Ectodermal cell (in vitro differentiated cells): ENCODE data around the gene ART5.
"Not testable (repeated sequence)": the region's sequence is repeated elsewhere in the genome, so short reads cannot be mapped to it uniquely, and the experiment has no call there.

ENCODE experiments used
- H3K27ac ChIP-seq: 2 replicates; pipeline ENCODE4 v1.7.0; 2013; ENCODE audit warnings: mild to moderate bottlenecking, low read depth, low read length; ENCODE audit not compliant: insufficient read depth, poor library complexity, severe bottlenecking
- H3K27me3 ChIP-seq: 2 replicates; pipeline ENCODE4 v1.7.0; 2013; ENCODE audit warnings: mild to moderate bottlenecking, low read length; ENCODE audit not compliant: insufficient read depth, control insufficient read depth, poor library complexity, severe bottlenecking
- H3K36me3 ChIP-seq: one replicate; pipeline ENCODE4 v1.7.0; 2013; ENCODE audit warnings: low read length; ENCODE audit not compliant: control insufficient read depth, insufficient read depth
- H3K4me1 ChIP-seq: one replicate; pipeline ENCODE4 v1.7.0; 2013; ENCODE audit warnings: low read length; ENCODE audit not compliant: control insufficient read depth, insufficient read depth
- H3K4me3 ChIP-seq: 2 replicates; pipeline ENCODE4 v1.7.0; 2013; ENCODE audit warnings: low read depth, low read length, control low read depth; ENCODE audit not compliant: insufficient read depth
- H3K9me3 ChIP-seq: 2 replicates; pipeline ENCODE4 v1.7.0; 2013; ENCODE audit warnings: mild to moderate bottlenecking, low read length, moderate library complexity; ENCODE audit not compliant: control insufficient read depth
- WGBS, 2 experiments: methylation state at CpG; one replicate each; pipeline ENCODE4 v1.1.7; 2013; ENCODE audit warnings: missing lambda C conversion rate in 2 of 2; 5-methylcytosine and 5-hydroxymethylcytosine counted together

The ART5 gene

GRCh38 chr11:3658252-3658651 lies 16.5 kb upstream of the ART5 start:
- Histone ChIP-seq H3K9me3 (no peaks in the 10 kb centered on the region), H3K4me1 (no peaks in the 10 kb centered on the region), H3K27ac (no peak overlapping the region), H3K27me3 (no peaks in the 10 kb centered on the region), H3K4me3 (no peak overlapping the region), H3K36me3 (no peaks in the 10 kb centered on the region)
- 93 to 96% methylated on average over 8 of the region's 8 CpGs for WGBS, 2 experiments

- not testable (repeated sequence) for H3K27me3 ChIP-seq, H3K9me3 ChIP-seq, H3K27ac ChIP-seq, H3K4me1 ChIP-seq, H3K4me3 ChIP-seq, H3K36me3 ChIP-seq
- 90 to 92% methylated on average over 5 of the region's 5 CpGs for WGBS, 2 experiments
Observed at GRCh38 chr11:3657331-3657730, 15.5 kb upstream of the ART5 start.

GRCh38 chr11:3655547-3655946 lies 13.8 kb upstream of the ART5 start:
- Histone ChIP-seq H3K27ac (no peak overlapping the region), H3K4me3 (no peak overlapping the region), H3K36me3 (no peaks in the 10 kb centered on the region), H3K27me3 (no peaks in the 10 kb centered on the region), H3K9me3 (no peaks in the 10 kb centered on the region), H3K4me1 (no peaks in the 10 kb centered on the region)
- 90 to 92% methylated on average over 3 of the region's 3 CpGs for WGBS, 2 experiments

- H3K4me3 ChIP-seq, H3K27ac ChIP-seq, H3K9me3 ChIP-seq, H3K36me3 ChIP-seq, H3K27me3 ChIP-seq, H3K4me1 ChIP-seq: not testable (repeated sequence)
- WGBS, 2 experiments, result 89 to 94% methylated on average over 2 to 3 of the region's 3 CpGs
Observed at GRCh38 chr11:3652514-3652913, 10.7 kb upstream of the ART5 start.

- whole genome bisulfite sequencing, 2 experiments, result 68 to 69% methylated on average over 9 of the region's 9 CpGs
- not testable (repeated sequence) for H3K27me3 ChIP-seq, H3K9me3 ChIP-seq, H3K4me3 ChIP-seq, H3K27ac ChIP-seq, H3K4me1 ChIP-seq, H3K36me3 ChIP-seq
Observed at GRCh38 chr11:3649374-3649773, 7.6 kb upstream of the ART5 start.

- not testable (repeated sequence) for H3K27ac ChIP-seq, H3K4me1 ChIP-seq, H3K27me3 ChIP-seq, H3K36me3 ChIP-seq, H3K4me3 ChIP-seq, H3K9me3 ChIP-seq
- 80 to 81% methylated on average over 13 of the region's 13 CpGs for WGBS, 2 experiments
Observed at GRCh38 chr11:3648843-3649242, 7.1 kb upstream of the ART5 start.

GRCh38 chr11:3645552-3645951 lies 3.8 kb upstream of the ART5 start:
- no peaks in the 10 kb centered on the region for H3K9me3 ChIP-seq
- H3K27me3 ChIP-seq, result no peaks in the 10 kb centered on the region
- 90 to 91% methylated on average over 7 of the region's 7 CpGs for WGBS, 2 experiments
- no peak overlapping the region for H3K27ac ChIP-seq
- no peaks in the 10 kb centered on the region for H3K36me3 ChIP-seq
- no peak overlapping the region for H3K4me3 ChIP-seq
- H3K4me1 ChIP-seq, result no peaks in the 10 kb centered on the region

- no peak within 1 kb of the TSS for H3K27ac ChIP-seq
- 94 to 96% methylated on average over 4 of the region's 4 CpGs for WGBS, 2 experiments
- H3K4me3 ChIP-seq, result no peak within 1 kb of the TSS
- no peaks in the 10 kb centered on the region for H3K9me3 ChIP-seq
- H3K27me3 ChIP-seq, result no peaks in the 10 kb centered on the region
- no peaks in the 10 kb centered on the region for H3K4me1 ChIP-seq
- no peaks in the 10 kb centered on the region for H3K36me3 ChIP-seq
Observed at GRCh38 chr11:3644817-3645235, 3.0 kb upstream of the ART5 start, which contains the start of gene ART1. Gene ART1 (plus strand): TSS chr11:3645128. CDS start chr11:3659214, 14,086 bp downstream.

GRCh38 chr11:3643102-3643546 lies 1.3 kb upstream of the ART5 start:
- H3K9me3 ChIP-seq, H3K27me3 ChIP-seq, H3K36me3 ChIP-seq, H3K4me1 ChIP-seq: not testable (repeated sequence)
- whole genome bisulfite sequencing, 2 experiments, result 46 to 48% methylated on average over 11 of the region's 11 CpGs
- Histone ChIP-seq H3K4me3 (peak overlapping the region; percentile 53), H3K27ac (peak overlapping the region; percentile 92)

- Histone ChIP-seq H3K4me3 (peak overlapping the region; percentile 53), H3K27ac (peak overlapping the region; percentile 92), H3K36me3 (no peaks in the 10 kb centered on the region), H3K27me3 (no peaks in the 10 kb centered on the region), H3K9me3 (no peaks in the 10 kb centered on the region), H3K4me1 (no peaks in the 10 kb centered on the region)
- WGBS, 2 experiments, result 0 to 1% methylated on average over 55 of the region's 55 CpGs
Observed at GRCh38 chr11:3642071-3642951, 519 bp upstream of the ART5 start.
